Endothelial cell of umbilical vein (primary cell): ENCODE measurements around the gene PWP1.
"Not testable (repeated sequence)": the region's sequence is repeated elsewhere in the genome, so short reads cannot be mapped to it uniquely, and the experiment has no call there.

ENCODE experiments used
- EZH2 ChIP-seq: IDR thresholded peaks from 2 replicates; pipeline ENCODE4 v1.6.1; 2012; ENCODE audit warnings: borderline replicate concordance, low read depth, mild to moderate bottlenecking, moderate library complexity, low read length, inconsistent platforms; ENCODE audit not compliant: severe bottlenecking
- POLR2A ChIP-seq: IDR thresholded peaks from 2 replicates; pipeline ENCODE4 v1.6.1; 2012; ENCODE audit warnings: low read depth, mild to moderate bottlenecking, control low read depth, low read length
- TF ChIP-seq, protein P1 (sequence below), 2 donors: IDR thresholded peaks; 1 replicate in 1 of 2; 2 replicates in 1 of 2; pipeline ENCODE4 v1.5.1; 2011; ENCODE audit warnings: low read length in 2 of 2, mild to moderate bottlenecking in 2 of 2, moderate library complexity in 2 of 2, control low read depth in 1 of 2, inconsistent platforms in 1 of 2, low read depth in 1 of 2; ENCODE audit not compliant: insufficient read depth in 1 of 2; ENCODE audit errors: extremely low read depth in 1 of 2

DNA sequence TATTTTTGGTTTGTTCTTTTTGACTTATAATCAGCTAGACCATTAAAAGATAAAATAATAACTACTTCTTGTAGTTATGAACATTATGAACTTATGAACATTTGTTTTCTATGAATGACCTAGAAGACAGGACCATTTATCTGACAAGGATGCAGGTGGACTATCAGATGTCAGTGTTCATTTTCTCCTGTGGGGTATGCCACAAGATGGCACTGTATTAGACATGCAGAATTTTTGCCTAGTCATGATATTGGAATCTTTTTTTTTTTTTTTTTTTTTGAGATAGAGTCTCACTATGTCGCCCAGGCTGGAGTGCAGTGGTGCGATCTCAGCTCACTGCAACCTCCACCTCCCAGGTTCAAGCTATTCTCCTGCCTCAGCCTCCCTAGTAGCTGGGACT is 10.2 kb downstream of the PWP1 start:
- TF ChIP-seq, protein P1, sequence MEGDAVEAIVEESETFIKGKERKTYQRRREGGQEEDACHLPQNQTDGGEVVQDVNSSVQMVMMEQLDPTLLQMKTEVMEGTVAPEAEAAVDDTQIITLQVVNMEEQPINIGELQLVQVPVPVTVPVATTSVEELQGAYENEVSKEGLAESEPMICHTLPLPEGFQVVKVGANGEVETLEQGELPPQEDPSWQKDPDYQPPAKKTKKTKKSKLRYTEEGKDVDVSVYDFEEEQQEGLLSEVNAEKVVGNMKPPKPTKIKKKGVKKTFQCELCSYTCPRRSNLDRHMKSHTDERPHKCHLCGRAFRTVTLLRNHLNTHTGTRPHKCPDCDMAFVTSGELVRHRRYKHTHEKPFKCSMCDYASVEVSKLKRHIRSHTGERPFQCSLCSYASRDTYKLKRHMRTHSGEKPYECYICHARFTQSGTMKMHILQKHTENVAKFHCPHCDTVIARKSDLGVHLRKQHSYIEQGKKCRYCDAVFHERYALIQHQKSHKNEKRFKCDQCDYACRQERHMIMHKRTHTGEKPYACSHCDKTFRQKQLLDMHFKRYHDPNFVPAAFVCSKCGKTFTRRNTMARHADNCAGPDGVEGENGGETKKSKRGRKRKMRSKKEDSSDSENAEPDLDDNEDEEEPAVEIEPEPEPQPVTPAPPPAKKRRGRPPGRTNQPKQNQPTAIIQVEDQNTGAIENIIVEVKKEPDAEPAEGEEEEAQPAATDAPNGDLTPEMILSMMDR (IDR thresholded peaks at IDR 0.05; ENCODE audit: extremely low read depth in 1 of 2, insufficient read depth in 1 of 2, low read depth in 1 of 2, low read length in 2 of 2): peak; percentile 21 to 26
- TF ChIP-seq POLR2A, EZH2: not testable (repeated sequence)
